Stimulated activated CD8-positive, alpha-beta memory T cell treated with anti-CD3 and anti-CD28 coated beads, Interleukin-12 subunit alpha, Interleukin-12 subunit beta, amount 100 ng/mL, for 1 hour (primary cell): ENCODE data around the gene REXO4.
"Not testable (repeated sequence)": the region's sequence is repeated elsewhere in the genome, so short reads cannot be mapped to it uniquely, and the experiment has no call there.

ENCODE experiments used
- DNase-seq: peaks from one replicate; pipeline ENCODE4 v3.0.0-alpha.2; 2020; ENCODE audit warnings: low read depth

REXO4 gene

GRCh38 chr9:133389025-133389557 lies 28.7 kb downstream of the REXO4 start:
- no peak for DNase-seq

- DNase-seq, result no peak
Measured at GRCh38 chr9:133387680-133388079, 30.1 kb downstream of the REXO4 start.

GRCh38 chr9:133386338-133386737 lies 31.5 kb downstream of the REXO4 start:
- no peak for DNase-seq

- DNase-seq, result no peak
Measured at GRCh38 chr9:133385452-133385851, 32.4 kb downstream of the REXO4 start.

GRCh38 chr9:133384736-133385321 lies 33.0 kb downstream of the REXO4 start:
- DNase-seq, result no peak

GRCh38 chr9:133383438-133383837 lies 34.4 kb downstream of the REXO4 start:
- no peak for DNase-seq

- no peak for DNase-seq
Measured at GRCh38 chr9:133382507-133383141, 35.2 kb downstream of the REXO4 start.

- DNase-seq, result no peak
Measured at GRCh38 chr9:133380734-133381133, 37.1 kb downstream of the REXO4 start.

GRCh38 chr9:133379153-133380086 lies 38.4 kb downstream of the REXO4 start:
- DNase-seq, result no peak

GRCh38 chr9:133378408-133378962 lies 39.3 kb downstream of the REXO4 start:
- no peak for DNase-seq

GRCh38 chr9:133377721-133378216 lies 40.0 kb downstream of the REXO4 start:
- no peak for DNase-seq

GRCh38 chr9:133377280-133377679 lies 40.5 kb downstream of the REXO4 start:
- DNase-seq, result not testable (repeated sequence)

- DNase-seq, result peak; percentile 86
Measured at GRCh38 chr9:133375724-133376654, 41.8 kb downstream of the REXO4 start, which contains the start of the genes STKLD1 and SURF4. Gene STKLD1 (plus strand): TSS chr9:133376366. CDS start chr9:133376474, 108 bp downstream. Gene SURF4 (minus strand): TSS chr9:133376060. CDS start chr9:133375969, 91 bp downstream.

GRCh38 chr9:133375116-133375723 lies 42.6 kb downstream of the REXO4 start:
- DNase-seq, result no peak

- no peak for DNase-seq
Measured at GRCh38 chr9:133374612-133375115, 43.1 kb downstream of the REXO4 start.

- DNase-seq, result no peak
Measured at GRCh38 chr9:133372144-133372543, 45.7 kb downstream of the REXO4 start.

GRCh38 chr9:133371261-133371711 lies 46.5 kb downstream of the REXO4 start:
- DNase-seq, result peak; percentile 49

GRCh38 chr9:133370685-133371084 lies 47.1 kb downstream of the REXO4 start:
- DNase-seq, result no peak

GRCh38 chr9:133369933-133370332 lies 47.9 kb downstream of the REXO4 start:
- no peak for DNase-seq

- DNase-seq, result no peak
Measured at GRCh38 chr9:133369422-133369821, 48.4 kb downstream of the REXO4 start.
